DMS 273 treated with DMSO at 0.1 percent for 48 hours (cell line): Measurements from ENCODE around the gene MUSK.

Experiments
- DNase-seq: peaks from one replicate; lab custom pipeline; 2025; lab: John Stamatoyannopoulos, UW

The MUSK gene

DNA sequence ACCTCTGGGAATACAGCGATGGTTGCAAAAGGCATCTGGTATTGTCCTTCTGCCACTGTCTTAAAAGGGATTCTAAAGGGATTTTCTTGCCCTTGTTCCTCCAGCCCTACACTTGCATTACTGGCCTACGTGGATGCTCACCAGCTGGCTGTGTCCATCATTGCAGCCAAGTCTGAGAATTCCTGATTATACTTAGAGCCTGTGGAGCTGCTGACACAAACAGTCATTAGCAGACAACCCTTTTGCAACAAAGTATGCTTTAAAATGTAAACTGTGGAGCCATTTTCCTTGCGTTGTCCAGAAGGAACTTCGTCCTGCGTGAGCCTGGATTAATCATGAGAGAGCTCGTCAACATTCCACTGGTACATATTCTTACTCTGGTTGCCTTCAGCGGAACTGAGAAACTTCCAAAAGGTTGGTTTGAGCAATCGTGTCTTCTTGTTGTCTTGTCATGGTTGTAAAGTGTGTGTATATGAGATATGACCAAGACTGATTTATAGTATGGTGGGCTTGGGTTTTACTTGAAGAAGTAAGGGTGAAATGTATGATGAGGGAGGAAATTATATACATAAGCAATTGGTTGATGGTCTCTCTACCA is at the start of gene MUSK:
Gene MUSK (plus strand): TSS at position 222 of the 598 bp plus-strand sequence. CDS start 114 bp downstream, at position 336.
- no peak for DNase-seq

DNA sequence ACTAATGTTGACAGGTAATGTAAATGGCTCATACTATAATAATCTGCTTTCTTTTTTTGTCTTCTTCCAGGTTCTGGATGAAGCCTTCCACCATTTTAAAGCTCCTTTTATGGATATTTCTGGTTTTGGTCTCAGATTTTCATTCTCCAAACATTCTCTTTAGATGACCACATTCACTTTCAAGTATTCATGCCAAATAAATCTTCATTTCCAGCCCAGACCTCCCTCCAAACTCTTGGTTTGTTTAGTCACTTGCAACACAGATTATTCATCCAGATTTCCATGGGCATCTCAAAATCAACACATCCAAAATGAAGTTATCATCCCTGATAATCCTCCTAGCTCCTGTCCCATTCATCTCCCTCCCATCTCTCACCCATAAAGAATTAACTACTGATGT is 48.8 kb upstream of the MUSK start:
- no peak for DNase-seq

DNA sequence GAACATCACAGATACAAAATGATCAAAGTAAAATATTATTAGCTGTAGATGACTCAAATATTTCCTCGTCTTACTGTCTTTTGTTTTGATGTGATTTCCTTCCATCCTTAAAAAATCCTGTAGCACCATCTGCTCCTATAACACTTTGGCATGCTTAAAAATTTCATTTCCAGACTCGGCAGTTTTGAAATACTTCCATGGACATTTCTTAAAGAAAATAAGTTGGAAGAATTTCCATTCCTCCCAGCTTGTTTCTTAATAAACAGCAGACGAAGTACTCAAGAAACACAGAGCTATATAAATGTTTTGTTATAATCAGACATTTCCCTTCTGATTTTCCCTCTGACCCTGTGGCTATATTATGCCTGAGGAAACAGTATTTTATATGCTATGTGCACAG is 47.9 kb upstream of the MUSK start:
- no peak for DNase-seq

DNA sequence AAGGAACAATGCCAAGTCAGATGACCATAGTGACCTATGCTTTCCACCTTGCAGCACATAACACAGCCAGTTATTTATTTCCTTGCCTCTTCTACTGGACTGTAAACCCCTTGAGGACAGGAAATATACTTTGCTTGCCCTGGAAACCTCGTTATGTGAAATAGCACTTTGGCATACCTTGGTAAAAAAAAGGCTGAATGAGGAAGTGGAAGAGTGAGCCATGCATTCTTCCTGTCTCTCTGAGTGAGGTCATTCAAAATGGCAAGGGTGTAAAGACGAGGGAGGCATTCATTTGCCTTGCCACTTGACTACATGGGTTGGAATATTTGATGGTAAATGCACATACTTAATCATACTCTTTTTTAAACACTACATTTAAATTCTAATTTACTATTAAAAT is 46.2 kb upstream of the MUSK start:
- DNase-seq = no peak

DNA sequence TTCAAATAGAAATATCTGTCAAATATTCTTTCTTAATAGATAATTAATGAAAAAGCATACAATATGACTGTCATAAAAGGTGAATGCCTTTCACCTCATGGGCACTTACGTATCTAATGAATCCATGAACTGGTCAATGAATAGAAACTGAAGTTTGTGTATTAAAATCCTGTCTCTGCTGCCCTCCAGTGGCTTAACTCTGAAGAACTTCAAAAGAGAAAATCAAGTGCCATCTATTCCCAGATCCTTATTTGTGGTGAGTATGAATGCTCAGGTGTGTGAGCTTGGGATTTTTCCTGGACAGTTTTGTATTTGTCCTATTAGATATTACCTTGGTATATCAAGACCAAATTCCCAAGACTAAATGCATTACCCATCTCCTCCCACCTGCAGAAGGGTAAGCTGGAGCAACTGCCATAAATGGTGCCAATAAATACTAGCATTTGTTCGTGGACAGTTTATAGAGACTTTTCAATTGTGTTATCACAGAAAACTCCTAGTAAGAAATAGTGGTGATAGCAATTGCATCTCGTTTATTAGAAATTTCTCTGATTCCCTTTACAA is 45.0 kb upstream of the MUSK start:
- peak; percentile 41 for DNase-seq

DNA sequence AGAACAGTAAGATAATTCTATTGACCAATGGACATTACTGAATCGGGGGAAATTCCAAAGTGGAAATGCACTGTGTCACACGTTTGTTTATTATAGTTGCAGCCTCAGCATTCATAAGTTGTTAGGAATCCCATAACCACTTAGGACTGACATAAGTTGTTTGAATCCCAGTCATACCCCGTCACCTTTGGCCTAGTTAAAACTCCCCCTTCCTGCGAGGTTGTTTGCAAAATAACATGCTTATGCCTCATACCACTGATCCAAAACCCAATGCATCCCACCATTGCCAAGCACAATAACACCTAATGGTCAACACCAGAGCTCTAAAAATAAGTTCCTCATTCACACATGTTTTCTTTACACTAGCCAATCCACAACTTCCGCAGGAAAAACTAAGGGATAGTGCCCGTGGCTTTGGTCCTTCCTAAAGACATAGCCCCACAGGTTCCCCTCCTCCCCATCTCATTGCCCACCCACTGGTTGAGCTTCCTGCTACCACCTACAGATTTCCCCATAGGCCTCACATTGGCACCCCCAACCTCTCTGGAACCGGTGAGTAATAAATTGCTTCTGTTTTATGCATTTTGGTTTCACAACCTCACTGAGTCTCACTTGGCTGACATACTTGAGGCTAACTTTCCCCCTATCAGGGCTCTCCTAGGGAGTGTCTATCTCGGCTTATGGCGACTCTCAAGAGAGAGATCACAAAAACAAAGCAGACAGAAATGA is 42.3 kb upstream of the MUSK start:
- no peak for DNase-seq

DNA sequence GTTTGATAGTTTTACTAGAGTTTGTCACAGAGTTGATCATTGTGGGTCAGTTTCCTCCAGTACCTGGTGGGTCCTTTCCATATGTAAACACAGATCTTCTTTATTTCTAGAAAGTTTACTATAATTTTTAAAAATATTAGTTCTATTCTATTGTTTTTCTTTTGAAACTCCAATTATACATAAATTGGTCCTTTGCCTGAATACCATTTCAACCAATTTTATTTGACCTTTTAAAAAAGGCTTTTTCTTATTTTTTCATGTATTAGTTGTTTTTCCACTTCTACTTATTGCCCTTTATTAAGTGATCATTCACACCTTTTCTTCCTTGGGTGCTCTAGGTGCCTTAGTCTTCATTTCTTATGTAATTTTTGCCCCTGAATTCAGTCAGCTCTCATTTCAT is 33.0 kb upstream of the MUSK start:
- DNase-seq = no peak

DNA sequence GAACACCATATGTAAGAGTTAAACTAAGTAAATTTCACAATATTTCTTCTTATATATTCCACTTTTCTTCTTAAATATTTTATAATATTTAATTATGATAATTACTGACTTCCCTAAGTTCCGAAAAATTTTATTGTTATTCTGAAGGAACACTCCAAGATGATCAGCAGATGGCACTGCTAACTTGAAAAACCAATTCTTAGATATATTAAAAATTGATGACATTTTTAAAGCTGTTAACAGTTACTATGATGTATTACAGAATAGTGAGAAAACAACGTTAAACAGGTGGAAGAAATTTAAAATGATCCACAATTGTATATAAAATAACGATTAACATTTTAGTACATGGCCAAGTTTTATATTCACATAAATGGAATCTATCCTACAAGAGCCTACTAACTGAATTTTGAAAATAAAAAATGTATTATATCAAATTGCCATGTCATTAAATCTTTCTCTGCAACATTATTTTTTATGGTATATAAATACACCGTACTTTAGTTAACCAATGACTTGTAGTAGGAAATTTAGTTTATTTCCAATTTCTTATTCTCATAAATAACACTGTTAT is 30.1 kb upstream of the MUSK start:
- DNase-seq = no peak

DNA sequence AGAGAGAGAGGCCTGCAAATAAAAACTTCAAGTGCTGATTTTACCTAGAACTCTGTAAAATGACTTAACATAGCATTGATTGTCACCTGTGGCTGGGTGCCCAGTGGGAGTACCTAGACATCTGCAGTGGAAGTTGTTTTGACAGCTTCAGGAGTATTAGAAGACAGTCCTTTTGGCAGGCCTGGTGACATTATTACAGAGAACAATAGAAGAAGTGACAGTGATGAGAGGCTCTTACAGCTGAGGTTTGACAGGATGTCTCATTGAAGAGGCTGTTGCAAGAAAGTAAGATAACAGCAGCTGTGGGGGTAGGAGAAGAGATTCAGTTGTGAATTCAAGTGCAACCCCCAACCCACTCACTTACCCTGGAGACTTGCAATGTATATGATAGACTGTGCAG is 27.9 kb upstream of the MUSK start:
- DNase-seq = no peak

DNA sequence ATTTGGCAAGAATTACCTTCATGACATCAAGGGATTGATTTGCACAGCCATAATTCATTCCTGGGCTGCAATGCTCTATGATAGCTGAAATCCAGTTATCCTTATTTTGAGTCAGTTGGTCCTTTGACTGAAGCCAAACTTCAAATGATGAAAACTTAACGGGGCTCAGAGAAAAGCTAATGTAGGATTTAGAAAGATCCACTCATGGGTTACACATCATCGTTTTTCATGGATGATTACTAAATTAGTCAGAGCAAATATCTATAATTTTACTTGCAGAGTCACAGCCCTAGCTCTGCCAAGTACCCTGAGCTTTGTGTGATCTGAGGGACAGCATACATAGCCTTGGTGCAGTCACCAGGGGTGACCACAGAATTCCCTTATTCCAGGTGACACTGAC is 27.3 kb upstream of the MUSK start:
- DNase-seq = no peak

DNA sequence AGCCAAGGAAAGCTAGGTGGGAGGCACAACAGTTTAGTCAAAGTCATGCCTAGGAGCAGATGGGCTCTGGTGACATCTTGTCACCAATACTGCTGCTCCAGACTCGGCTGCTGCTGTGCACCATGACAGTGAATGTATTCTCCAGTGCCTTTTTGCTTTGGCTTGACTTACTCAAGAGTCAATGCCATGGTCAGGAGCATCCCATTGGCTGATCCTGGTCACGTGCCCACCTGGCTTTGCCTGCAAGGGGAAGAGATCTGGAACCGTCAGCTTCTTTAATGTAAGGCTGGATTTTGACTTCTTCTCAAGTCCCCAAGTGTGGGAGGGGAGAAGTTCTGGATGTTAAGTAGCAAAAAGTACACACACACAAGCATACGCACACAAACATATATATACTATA is 19.9 kb upstream of the MUSK start:
- DNase-seq = no peak

DNA sequence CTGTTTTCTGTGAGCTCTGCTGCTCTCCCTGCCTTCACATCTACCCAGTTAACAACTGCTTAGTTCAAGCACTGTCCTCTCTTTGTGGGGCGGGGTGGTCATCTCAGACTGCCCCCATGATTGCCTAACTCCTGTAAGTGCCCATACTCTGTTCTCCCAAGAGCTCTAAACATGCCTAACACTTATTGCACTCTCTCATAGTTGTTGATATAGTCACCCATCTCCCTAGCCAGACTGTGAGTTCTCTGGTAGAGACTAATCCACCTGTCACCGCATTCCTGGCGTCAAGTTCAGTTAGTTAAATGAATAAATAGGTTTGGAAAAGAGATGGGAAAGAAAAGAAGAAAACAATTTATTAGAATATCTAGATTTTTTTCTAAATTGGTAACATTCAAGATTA is 18.3 kb upstream of the MUSK start:
- no peak for DNase-seq

DNA sequence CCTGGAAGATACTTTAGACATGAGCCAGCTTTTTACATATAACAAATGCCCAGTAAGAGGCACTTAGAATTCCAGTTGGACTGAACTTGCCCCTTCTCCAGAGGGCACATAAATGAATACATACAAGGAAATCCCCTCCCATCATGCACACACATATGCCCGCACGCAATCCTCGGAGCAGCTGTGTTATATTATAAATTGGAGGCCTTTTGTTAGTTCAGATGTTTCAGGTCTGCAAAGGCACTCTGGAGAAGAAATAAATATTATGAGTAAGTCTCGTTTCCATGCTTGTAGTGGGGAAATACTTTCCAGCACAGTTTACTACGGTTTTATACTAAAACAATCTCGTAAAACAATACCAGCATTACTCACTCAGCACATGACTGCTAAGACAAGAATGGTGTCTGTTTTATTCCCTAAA is 17.6 kb upstream of the MUSK start:
- DNase-seq = no peak

DNA sequence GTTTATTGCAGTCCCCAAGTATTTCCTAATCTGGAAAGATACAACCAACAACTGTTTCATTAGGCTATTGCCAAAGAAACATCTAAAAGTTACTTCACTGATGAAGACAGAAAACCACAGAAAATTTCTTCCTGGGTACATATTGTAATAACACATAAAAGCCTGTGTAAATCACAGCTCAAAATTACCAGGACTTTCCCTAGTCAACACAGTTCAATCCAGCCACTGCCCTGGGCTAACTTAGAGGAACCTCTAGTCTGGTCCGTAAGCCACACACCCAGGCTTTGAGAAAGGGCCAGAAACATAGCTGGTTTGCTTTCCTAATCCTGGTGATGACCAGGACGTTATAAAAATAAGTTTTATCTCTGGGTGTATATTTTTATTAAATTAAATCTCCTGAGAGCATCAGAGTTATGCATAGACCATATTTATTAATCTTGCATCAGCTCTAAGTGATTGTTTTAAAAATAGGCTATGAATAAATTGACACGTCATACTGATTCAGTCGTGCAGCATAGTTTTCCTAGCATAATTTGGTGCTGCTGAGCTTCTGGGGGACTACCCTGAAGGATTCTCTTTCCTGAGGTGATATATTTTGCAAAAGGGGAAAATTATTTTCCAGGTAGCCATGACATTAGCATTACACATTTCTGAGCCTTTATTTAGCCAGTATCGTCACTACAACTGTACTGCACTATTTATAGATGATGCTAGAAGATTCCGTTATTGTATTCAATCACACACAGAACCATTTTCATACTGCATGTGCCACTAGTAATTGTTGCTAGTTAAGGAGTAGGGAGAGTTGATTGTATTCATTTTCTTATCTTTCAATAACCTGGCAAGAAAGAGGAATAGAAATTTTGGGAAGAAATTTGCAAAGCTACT is 12.6 kb upstream of the MUSK start:
- DNase-seq = no peak

DNA sequence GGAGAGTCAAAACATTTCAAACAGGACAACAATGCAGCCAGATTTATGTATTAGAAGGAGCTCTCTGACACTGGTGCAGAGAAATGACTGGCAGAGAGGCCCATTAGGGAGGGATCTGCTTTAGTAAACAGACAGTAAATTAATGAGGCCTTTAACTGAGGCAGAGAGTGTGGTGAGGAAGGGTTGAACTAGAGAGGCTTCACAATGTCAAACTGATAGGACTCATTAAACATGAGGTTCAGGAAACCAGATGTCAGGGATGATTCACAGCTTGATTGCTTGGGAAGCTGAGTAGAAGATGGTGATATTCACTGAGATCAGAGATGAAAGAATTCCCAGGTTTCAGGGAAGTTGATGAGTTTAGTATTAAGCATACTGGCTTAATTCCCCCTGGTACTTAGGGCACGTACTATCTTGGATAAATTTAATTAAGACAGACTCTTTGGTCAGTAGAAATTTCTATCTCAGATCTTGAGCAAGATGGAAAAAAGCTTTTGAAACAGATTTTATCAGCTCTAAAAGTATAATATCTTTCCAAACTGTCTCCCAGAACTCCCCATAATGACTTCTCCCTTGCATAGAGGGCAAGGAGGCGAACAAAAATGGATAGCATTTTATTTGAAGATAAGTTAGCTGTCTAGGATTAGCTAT is 8.6 kb upstream of the MUSK start:
- DNase-seq = no peak

DNA sequence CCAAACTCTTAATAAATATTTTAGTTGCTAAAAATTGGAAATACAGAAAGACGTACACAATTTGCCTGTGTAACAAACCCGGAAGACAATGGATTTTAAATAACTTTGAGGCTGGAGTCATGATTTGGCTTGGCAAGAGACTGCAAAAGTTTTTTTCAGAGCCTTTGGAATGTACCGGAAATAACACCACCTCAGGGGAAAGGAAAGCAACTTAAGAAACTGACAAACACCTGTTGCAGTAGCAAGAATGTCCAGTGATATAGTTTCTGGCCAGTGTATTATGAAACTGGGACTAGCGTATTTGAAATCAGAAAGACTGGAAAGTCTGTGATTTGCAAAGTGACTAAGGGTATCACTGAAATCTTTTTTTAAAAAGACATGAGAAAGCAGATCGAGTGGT is 842 bp downstream of the MUSK start:
- DNase-seq = no peak

DNA sequence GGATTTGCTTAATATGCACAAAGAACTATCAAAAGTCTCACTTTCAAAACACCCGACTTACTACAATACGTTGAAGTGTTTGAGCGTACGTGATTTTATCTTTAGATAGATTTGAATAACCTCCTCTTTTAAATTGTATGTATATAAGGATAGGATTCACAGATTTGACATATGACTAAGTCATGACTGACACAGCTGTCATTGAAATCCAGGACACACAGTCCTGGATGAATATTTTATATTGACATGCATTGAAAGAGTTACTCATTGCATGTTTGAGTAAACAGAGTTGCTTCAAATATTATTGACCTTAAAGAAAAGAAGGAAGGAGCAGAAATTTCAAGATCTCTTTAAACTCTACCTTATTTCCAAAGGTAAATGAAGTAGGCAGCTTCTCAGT is 3.3 kb downstream of the MUSK start:
- DNase-seq = no peak

DNA sequence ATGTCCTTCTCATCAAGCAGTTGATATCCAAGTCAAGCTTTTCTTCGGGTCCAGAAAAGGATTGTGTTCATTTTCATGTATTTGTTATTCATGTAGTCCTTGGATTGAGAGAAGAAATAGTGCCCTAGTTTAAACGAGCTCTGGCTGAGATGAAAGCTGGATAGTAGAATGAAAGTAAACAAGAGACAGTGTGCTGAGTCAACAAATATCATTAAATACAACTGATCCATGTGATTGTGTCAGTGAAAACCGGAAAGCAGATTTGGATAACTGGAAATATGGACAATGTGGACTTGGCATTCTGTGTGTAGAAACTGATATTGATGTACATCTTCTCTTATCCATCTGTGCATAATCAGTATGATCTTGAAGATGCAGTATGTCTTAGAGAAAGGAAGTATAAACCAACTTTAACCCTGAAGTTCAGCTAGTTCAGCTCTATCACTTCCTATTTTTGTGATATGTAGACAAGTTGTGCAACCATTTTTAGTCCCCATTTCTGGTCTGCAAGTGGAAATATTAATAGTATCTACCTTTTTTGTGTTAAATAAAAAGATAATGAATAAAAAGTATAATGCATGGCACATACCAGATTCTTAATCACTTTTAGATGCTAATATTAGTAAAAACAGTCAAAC is 4.4 kb downstream of the MUSK start:
- DNase-seq = no peak

DNA sequence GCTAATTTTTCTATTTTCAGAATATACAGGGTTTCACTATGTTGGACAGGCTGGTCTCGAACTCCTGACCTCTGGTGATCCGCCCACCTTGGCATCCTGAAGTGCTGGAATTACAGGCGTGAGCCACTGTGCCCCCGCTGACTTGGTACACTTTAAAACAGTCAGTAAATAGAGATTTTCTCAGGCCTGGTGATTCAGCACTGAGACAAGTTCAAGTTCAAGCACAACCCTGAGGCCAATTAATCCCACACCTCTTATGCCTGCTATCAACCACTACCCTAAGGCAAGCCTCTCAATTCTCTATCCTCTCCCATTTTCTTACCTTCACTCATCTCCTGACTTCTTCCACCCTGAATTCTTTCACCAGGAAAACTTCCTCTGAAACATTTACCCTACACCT is 18.9 kb downstream of the MUSK start:
- DNase-seq = no peak

DNA sequence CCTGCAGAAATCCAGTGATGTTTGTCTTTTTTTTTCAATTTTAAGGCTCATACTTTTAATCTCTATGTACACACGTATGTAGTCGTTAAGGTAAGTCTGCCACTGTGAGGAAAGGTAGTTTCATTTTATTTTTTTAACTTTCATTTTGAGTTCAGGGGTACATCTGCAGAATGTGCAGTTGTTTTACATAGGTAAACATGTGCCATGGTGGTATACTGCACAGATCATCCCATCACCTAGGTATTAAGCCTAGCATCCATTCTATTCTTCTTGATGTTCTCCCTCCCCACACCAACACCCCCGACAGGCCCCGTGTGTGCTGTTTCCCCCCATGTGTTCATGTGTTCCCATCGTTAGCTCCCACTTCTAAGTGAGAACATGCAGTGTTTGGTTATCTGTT is 19.7 kb downstream of the MUSK start:
- DNase-seq = no peak

DNA sequence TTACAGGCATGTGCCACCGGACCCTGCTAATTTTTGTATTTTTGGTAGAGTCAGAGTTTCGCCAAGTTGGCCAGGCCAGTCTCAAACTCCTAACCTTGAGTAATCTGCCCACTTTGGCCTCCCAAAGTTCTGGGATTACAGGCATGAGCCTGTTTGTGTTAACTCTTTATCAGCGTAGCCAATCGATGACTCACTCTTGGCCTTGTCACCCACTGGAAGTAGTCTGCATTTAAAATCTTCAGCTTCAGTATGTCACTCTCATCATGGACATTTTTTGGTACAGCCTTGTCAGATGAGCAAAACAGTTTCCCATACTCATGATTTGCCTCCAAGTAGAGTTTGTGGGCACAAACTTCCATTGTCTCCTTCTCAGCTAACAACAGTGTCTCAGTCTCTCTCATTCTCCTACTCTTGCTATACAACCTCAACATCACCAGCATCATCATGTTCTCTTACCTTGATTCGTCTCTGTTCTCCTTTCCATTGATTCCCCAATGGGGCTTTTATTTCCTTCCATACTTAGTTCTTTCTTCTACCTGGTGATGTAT is 22.5 kb downstream of the MUSK start:
- no peak for DNase-seq
